OCI-LY3 (cell line): ENCODE results near the gene ADGRV1.

ENCODE experiments used
- EZH2phosphoT487 ChIP-seq: fragments of 200-600 bp; shearing (Covaris generic); IDR thresholded peaks from 2 replicates; pipeline ENCODE4 v1.6.1; 2018; ENCODE audit warnings: antibody characterized with exemption, mixed run types, low read depth
- TF ChIP-seq, protein P1 (sequence below): fragments of 200-600, 300-600 bp; sonication (generic); IDR thresholded peaks from 2 replicates; pipeline ENCODE4 v1.5.1; 2014; ENCODE audit warnings: antibody characterized with exemption, low read length, low read depth

DNA sequence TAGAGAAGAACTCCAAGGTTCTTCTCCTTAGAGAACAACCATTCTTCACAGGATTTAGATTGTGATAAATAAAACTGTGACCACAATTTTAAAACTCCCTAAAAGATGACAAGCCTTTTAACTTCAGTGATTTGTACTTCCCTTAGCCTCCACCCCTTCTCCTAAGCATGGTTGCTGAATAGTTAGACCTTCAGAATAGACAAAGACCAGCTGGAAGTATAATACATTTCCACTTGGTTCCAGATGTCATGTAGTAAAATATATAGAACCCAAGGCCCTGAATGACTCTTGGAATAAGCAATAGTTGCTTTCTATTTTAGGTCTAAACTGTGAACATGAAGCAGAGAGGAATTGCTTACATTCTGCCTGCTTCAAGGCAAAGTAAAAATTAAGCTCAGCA is 615.8 kb downstream of the ADGRV1 start:
- TF ChIP-seq, protein P1, sequence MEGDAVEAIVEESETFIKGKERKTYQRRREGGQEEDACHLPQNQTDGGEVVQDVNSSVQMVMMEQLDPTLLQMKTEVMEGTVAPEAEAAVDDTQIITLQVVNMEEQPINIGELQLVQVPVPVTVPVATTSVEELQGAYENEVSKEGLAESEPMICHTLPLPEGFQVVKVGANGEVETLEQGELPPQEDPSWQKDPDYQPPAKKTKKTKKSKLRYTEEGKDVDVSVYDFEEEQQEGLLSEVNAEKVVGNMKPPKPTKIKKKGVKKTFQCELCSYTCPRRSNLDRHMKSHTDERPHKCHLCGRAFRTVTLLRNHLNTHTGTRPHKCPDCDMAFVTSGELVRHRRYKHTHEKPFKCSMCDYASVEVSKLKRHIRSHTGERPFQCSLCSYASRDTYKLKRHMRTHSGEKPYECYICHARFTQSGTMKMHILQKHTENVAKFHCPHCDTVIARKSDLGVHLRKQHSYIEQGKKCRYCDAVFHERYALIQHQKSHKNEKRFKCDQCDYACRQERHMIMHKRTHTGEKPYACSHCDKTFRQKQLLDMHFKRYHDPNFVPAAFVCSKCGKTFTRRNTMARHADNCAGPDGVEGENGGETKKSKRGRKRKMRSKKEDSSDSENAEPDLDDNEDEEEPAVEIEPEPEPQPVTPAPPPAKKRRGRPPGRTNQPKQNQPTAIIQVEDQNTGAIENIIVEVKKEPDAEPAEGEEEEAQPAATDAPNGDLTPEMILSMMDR: no peak
- no peak for TF ChIP-seq EZH2phosphoT487
